GM19452 (cell line): ENCODE data around the gene CHRFAM7A.
"Not testable (repeated sequence)": the region's sequence is repeated elsewhere in the genome, so short reads cannot be mapped to it uniquely, and the experiment has no call there.

Source experiments
- ATAC-seq: cut with Tn5 transposase; IDR thresholded peaks from one replicate; pipeline ENCODE4 v1.9.1; 2021; ENCODE audit not compliant: unreplicated experiment

Gene CHRFAM7A

DNA sequence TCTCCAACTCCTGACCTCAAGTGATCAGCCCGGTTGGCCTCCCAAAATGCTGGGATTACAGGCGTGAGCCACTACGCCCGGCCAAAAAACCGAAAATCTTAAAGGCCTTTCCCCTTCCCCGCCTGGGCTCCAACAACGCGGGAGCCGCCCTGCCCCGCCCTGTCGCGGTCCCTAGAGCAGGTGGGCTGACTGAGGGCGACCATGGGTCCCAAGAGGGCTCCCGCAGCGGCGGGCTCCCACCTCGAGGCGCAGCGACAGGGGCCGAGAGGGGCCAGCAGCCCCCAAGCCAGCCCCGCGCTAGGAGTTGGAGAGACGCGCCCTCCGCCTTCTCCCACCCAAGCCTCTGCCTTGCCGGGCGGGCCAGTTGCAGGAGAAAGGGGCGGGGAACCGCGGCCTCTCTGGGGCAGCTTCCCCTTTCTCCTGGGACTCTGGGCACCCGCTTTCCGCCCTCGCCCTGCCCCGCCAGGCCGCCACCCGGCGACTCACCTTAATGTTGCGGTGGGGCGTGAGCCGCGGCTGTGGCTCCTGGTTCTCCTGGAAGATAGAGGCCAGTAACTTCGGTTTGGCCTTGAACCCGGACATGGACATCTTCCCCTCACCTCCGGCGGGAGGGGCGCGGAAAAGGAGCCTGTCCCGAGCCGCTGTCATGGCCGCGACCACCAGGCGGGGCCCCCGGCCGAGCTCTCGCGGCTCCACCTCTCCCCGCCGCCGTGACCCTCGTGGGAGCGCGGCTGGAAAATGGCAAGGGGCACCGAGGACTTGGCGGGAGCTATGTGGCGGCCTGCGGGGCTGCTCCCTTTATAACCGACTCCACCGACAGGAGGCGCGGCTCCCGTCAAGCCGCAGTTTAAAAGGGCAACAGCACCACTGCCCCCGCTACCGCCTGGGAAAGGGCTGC is at the start of gene CHRFAM7A:
TSS of gene CHRFAM7A (minus strand) at position 775 of the 898 bp plus-strand sequence. CDS start 10,189 bp downstream, outside the sequence.
- ATAC-seq: not testable (repeated sequence)

DNA sequence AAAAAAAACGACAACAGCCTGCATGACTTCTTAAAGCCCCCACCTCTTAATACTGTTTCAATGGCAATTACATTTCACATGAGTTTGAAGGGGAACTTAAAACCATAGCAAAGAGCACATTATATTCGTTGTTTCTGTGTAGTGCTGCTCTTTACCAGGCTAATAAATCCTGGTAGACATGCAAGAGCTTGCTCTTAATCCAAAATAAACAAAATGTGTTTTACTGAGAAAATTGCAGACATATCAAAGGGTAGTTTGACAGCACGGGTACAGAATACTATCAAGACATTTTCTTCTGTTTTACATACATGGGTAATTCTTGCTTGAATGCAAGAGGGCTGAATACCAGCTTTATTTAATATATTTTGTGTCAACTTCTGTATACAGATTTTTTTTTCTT is 45.0 kb upstream of the CHRFAM7A start:
- ATAC-seq: not testable (repeated sequence)

DNA sequence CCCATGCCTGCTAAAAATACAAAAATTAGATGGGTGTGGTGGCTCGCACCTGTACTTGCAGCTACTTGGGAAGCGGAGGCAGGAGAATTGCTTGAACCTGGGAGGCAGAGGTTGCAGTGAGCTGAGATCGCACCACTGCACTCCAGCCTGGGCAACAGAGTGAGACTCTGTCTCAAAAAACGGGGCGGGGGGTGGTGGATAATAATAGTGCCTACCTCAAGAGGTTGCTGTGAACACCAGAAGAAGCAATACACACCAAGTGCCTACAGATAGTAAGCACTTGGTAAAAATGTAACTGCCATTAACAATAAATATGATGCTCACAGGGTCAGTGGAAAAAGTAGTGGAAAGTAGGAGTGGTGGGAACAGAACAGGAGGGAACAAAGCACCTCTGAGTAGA is 42.5 kb upstream of the CHRFAM7A start:
- not testable (repeated sequence) for ATAC-seq

DNA sequence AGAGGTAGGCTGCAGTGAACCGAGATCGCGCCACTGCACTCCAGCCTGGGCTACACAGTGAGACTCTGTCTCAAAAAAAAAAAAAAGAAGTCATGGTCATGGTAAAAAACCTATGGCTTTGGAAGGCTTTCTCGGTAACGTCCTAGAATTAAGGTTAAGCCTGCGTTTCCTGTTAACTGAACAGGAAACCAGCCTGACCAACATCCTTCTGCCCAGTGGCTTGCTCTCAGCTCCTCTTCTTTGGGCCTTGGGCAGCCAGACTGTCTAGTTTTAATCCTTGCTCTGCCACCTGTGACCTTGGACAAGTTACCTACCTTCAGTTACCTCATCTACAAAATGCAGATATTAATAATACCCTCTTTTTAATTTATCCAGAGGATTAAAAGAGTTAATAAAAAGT is 27.4 kb upstream of the CHRFAM7A start:
- ATAC-seq: not testable (repeated sequence)

DNA sequence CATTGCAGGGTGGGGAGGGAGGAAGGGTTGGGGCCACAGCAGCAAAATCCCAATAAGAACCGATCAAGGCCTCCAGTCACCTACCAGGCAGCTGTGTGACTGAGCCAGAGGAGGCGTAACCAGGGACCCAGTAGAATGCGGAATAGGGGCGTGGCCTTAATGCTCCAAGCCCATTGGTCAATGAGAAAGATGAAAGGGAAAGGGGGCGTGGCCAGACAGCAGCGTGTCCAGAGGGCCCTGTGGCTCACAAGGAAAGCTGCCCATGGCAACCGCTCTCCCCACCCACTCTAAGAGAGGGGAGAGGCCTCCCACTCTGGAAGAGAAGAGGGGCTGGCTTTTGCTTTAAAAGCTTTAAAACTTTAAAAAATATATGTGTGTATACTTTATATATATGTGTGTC is 20.8 kb upstream of the CHRFAM7A start, which contains the start of gene GOLGA8R:
TSS of gene GOLGA8R (minus strand) at position 101 of the 400 bp plus-strand sequence. CDS start at position 3, 98 bp downstream.
- ATAC-seq: not testable (repeated sequence)

DNA sequence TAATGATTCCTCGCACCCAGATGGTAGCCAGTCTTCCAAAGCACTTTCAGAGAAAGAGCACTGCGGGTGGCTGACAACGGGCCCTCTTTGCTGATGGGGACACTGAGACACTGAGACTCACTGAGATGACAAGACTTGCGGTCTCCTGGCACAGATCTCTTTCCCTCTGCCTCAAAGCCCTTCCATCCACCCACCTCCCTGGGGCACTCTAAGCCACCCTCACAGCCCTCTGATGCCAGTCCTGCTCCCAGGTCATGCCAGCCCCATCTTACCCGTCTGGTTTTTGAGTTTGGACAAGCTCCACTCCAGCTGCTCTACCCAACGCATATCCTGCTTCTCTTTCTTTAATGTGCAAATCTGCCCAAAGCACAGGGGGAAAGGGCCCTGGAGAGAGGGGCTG is 14.3 kb upstream of the CHRFAM7A start:
- ATAC-seq: not testable (repeated sequence)

DNA sequence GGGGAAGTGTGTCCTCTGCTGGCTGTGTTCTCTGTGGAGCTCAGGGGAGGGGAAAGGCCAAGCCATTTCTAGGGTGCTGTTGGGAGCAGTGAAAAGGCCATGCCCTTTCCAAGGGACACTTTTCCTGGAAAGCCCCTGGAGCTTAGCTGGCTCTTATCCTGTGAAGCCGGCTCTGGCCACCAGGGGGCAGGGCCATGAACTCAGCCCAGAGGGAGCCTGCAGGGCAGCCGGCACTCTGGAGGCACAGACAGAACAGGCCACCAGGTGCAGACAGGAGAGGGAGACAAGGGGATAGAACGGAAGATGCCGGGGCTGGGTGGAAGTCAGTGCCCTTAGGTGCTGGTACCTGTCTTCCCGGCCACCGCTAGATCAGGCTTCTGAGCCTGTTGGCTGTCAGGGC is 5.6 kb upstream of the CHRFAM7A start:
- not testable (repeated sequence) for ATAC-seq

DNA sequence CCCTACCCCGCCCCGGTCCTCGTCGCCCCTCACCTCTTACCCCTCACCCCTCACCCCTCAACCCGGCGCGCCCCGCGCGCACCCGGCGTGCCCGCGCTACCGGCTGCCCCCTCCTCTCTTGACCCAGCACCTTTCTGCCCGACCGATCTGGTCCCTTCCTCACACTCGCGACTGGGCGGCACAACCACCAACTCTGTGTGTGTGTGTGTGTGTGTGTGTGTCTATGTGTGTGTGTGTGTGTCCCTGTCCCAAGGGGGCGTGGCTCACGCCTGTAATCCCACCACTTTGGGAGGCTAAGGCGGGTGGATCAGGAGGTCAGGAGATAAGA is 288 bp upstream of the CHRFAM7A start:
- not testable (repeated sequence) for ATAC-seq

DNA sequence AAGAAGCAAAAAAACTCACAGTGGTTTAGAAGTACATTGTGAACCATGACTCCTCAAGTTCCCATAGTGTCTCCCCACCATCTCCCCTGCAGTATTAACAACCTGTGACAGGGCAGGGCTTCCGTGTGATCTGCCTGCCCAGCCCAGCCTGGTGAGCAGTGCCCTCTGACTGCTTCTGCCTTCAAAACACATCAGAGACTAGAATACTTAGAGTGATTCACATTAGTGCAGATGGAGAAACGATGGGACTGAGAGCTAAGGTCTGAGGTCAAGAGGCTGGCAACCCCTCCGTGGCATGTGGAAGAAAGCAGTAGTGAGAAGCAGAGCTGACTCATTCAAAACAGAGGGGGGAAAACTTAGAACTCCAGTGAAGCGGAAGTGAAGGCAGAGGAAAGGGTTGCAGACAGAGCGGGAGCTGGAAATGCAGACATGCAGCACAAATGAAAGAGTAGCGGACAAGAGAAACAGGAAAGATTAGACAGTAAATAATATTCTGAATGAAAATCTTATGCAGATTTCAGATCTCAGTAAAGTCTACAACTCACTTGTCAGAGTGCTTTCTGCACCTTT is 6.9 kb downstream of the CHRFAM7A start:
- ATAC-seq: not testable (repeated sequence)

DNA sequence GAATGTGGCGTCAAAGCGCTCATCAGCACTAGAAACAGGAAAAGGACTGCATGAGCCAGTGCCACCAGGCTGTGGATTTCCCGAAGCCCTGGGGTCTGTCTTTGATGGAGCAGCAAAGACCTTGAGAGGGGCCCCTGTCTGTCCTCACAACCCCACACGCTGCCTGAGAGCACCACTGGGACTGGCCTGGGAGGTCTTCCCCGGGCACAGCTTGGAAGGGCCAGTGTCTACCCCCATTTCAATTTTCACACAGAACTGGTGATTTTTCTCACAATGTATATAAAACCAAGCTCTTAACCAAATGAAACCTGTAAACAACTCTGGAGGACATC is 16.3 kb downstream of the CHRFAM7A start:
- not testable (repeated sequence) for ATAC-seq

DNA sequence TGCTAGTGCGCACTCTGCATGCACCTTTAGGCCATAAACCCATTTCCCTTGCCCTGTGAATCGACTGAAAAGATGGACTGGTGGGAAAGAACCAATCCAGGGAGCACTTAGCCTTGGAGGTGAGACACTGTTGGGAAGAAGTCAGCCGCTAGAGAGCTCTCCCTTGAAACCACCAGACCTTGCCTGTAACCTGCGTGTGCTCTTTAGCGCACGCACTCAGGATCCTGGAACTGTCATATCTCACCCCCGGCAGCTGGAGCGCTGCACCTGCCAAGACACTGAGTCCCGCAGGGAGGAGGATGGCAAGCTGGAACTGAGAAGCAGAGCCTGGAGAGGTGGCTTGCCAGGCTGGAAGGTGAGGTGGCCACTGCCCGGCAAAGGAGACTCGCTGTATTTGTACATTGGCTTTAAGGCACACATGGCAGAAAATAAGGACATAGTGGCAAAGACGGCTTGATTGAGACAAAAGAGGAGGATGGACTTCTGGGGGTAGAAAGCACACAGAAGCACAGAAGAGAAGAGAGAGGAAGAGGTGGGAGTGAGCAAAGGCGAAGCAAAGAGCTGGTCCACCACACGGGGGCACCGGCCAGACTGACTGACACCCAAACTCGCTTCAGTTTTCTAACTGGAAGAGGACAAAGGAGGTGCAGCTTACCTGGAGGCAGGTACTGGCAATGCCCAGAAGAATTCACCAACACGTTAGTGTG is 16.8 kb downstream of the CHRFAM7A start:
- ATAC-seq: not testable (repeated sequence)

DNA sequence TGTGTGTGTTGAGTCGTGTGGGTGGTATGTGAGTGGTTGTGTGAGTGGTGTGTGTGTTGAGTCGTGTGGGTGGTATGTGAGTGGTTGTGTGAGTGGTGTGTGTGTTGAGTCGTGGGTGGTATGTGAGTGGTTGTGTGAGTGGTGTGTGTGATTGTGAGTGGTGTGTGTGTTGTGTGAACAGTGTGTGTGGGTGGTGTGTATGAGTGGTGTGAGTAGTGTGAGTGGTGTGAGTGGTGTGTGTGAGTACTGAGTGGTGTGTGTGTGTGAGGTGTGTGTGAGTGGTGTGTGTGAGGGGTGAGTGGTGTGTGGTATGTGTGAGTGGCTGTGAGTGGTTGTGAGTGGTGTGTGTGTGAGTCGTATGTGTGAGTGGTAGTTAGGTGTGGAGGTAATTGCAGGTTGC is 17.5 kb downstream of the CHRFAM7A start:
- ATAC-seq: not testable (repeated sequence)

DNA sequence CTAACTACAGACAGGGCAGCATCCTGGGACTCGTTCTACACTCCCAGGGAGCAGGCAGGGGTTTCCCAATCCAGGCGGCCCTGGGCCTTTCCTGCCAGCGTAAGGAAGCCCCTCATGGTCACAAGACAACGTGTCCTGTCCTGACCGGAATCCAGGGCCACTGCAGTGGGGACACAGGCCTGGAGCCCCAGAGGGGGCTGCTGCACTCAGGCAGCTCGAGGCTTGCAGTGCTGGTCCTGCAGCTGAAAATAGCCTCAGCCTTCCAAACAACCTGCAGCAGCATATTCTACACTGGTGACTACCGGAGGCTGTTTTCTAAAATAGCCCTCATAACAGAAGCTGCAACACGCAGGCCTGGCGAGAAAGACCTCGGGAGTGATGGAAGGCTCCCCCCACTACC is 18.5 kb downstream of the CHRFAM7A start:
- ATAC-seq: not testable (repeated sequence)

DNA sequence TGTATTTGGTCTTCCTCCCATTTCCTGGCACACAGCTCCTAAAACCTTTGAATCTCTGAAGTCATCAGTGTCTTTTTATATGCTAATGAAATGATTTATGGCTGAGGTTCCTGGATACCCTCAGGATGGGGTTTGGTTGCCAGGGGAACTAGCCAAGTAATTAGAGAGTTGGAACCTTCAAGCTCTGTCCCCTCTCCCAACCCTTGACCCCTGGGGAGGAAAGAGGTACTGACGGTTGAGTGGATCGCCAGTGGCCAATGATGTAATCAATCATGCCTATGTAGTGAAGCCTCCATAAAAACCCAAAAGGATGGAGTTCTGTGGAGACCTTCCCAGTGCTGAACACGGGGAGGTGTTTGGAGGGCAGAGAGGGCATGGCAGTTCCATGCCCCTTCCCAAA is 25.1 kb downstream of the CHRFAM7A start:
- not testable (repeated sequence) for ATAC-seq

DNA sequence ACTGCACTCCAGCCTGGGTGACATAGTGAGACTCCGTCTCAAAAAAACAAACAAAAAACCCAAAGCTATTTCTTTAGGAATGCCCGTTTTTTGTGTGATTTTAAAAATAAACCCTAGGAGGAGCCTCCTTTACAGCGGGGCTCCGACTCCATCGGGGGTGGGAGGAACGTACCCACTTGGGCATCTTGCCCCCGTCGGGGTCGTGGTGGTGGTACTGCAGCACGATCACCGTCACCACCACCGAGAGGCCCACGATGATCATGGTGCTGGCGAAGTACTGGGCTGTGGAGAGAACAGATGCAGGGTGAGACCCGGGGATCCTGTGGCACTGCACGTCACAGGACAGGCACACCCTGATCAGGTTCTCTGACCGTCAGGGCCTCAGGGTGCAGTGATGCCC is 26.1 kb downstream of the CHRFAM7A start:
- not testable (repeated sequence) for ATAC-seq

DNA sequence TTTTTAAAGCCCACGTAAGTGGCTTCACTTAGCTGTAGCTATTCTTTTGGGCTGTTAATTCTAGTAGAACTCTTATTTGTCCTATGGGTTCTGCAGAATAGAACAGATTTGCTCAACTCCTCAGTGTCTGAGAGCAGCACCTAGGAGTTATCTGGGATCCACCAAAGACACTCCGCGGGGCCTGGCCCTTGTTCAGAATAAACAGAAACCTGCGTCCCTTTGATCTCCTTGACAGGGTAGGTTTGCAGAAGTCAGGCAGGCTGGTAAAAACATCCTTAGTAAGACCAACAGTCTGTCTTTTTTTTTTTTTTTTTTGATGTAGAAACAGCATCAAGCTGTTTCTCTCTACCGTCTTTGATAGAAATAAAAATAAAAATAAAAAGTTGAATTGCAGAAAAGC is 31.9 kb downstream of the CHRFAM7A start:
- ATAC-seq: not testable (repeated sequence)

DNA sequence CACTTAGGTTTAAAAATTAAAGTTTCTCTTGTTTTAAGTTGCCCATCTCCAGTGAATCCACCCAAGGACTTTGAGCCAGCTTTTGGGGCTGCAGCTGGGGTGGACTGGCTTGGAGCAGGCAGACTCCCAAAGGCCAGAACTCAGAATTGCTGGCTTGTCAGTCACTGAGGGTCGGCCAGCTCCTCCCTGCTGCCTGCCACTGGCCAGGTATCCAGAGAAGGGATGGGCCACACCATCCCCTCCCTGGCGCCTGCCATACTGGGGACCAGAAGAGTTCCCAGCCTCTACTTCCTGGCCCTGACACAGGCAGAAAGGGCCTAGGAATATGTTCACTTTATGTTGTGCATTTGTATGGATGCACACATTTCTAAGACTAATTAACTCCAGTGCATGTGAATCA is 32.4 kb downstream of the CHRFAM7A start:
- ATAC-seq: not testable (repeated sequence)

DNA sequence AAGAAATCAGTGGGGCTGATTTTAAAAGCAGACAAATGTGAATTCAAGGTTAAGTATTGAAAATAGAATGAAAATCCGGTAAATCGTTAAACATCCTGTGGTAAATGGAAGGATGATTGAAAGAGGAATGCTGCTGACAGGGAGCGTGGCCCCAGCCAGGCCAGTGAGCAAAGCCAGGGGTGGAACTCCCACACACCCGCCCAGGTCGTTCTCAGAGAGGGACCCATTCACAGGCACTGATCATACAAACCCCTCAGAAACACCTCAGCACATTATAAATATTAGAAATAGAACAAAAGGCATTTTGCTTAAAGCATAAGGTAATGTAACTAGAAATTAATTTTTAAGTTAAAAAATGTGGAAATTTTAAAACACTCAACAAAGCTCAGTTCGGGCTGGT is 38.3 kb downstream of the CHRFAM7A start:
- not testable (repeated sequence) for ATAC-seq

DNA sequence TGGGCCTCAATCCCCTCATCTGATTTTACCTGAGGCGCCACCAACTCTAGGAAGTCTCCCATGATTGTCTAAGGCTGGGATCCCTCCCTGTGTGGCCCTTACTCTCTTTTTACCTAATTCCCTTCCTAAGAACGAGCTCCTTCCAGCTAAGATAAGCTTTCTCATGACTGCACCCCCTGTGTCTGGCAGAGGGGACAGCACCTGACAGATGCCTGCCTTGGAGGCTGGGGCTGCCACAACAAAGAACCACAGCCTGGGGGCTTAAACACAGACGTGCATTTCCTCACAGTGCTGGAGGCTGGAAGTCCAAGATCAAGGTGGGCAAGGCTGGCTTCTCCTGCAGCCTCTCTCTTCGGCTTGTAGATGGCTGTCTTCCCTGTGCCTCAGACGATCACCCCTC is 43.5 kb downstream of the CHRFAM7A start:
- not testable (repeated sequence) for ATAC-seq

DNA sequence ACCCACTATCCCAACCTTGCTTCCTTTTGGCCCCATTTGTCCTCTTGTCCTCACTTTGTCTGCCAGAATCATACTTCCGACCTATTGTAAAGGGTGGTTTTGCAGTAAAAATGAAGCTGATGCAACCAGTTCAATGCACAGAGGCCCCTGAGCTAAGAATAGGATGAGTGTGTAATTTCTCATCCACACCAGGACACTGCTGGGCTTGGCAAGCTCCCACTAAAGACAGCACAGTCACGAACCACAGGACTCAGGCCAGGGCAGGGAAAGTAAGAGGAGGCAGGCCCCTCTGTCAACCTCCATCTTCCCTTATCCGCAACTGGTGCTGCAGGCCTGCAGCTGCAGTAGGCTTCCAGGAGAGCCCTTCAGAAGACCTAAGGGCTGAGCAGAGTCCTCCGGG is 56.8 kb downstream of the CHRFAM7A start:
- not testable (repeated sequence) for ATAC-seq

DNA sequence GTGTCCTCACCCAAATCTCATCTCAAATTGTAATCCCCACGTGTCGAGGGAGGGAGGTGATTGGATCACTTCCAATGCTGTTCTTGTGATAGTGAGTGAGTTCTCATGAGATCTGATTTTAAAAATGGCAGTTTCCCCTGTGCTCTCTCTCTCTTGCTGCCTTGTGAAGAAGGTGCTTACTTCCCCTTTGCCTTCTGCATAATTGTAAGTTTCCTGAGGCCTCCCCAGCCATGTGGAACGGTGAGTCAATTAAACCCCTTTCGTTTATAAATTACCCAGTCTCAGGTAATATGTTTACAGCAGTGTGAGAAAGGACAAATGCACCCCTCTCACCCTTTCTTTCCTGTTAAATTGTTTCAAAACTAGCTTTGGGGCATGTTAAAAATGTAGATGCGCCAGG is 59.2 kb downstream of the CHRFAM7A start:
- ATAC-seq: not testable (repeated sequence)

DNA sequence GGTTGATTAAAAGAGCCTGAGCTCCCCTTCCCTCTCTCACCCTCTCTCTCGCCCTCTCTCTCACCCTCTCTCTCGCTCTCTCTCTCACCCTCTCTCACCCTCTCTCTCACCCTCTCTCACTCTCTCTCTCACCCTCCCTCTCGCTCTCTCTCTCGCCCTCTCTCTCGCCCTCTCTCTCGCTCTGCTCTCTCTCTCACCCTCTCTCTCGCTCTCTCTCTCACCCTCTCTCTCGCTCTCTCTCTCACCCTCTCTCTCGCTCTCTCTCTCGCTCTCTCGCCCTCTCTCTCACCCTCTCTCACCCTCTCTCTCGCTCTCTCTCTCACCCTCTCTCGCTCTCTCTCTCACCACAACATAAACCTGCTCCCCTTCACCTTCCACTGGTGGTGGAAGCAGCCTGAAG is 67.2 kb downstream of the CHRFAM7A start:
- ATAC-seq: not testable (repeated sequence)
